ENCODE measurements around the gene MAP1A.
"Not testable (repeated sequence)": the region's sequence is repeated elsewhere in the genome, so short reads cannot be mapped to it uniquely, and the experiment has no call there.

MAP1A gene

DNA sequence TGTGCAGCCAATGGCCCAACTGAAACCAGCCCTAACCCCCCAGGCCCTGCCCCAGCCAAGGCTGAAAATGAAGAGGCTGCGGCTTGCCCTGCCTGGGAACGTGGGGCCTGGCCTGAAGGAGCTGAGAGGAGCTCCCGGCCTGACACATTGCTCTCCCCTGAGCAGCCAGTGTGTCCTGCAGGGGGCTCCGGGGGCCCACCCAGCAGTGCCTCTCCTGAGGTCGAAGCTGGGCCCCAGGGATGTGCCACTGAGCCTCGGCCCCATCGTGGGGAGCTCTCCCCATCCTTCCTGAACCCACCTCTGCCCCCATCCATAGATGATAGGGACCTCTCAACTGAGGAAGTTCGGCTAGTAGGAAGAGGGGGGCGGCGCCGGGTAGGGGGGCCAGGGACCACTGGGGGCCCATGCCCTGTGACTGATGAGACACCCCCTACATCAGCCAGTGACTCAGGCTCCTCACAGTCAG, 11.2 kb downstream of the MAP1A start:
- H3K4me3 ChIP-seq (ENCODE audit: low read depth, low read length), result no peak overlapping the region
- TF ChIP-seq, protein P1, sequence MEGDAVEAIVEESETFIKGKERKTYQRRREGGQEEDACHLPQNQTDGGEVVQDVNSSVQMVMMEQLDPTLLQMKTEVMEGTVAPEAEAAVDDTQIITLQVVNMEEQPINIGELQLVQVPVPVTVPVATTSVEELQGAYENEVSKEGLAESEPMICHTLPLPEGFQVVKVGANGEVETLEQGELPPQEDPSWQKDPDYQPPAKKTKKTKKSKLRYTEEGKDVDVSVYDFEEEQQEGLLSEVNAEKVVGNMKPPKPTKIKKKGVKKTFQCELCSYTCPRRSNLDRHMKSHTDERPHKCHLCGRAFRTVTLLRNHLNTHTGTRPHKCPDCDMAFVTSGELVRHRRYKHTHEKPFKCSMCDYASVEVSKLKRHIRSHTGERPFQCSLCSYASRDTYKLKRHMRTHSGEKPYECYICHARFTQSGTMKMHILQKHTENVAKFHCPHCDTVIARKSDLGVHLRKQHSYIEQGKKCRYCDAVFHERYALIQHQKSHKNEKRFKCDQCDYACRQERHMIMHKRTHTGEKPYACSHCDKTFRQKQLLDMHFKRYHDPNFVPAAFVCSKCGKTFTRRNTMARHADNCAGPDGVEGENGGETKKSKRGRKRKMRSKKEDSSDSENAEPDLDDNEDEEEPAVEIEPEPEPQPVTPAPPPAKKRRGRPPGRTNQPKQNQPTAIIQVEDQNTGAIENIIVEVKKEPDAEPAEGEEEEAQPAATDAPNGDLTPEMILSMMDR (IDR thresholded peaks at IDR 0.05; ENCODE audit: low read depth, low read length), result no peak
- no peak for DNase-seq (ENCODE audit: low read depth)

DNA sequence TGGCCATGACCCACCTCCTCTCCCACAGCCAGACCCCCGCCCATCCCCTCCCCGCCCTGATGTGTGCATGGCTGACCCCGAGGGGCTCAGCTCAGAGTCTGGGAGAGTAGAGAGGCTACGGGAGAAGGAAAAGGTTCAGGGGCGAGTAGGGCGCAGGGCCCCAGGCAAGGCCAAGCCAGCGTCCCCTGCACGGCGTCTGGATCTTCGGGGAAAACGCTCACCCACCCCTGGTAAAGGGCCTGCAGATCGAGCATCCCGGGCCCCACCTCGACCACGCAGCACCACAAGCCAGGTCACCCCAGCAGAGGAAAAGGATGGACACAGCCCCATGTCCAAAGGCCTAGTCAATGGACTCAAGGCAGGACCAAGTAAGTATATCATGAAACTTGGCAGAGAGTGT, 11.7 kb downstream of the MAP1A start:
- H3K4me3 ChIP-seq (ENCODE audit: low read depth, low read length), result no peak overlapping the region
- no peak for DNase-seq (ENCODE audit: low read depth)
- TF ChIP-seq POLR2A (IDR thresholded peaks at IDR 0.05; ENCODE audit: extremely low read depth, insufficient read length) (no peak), MYC (IDR thresholded peaks at IDR 0.05; ENCODE audit: low read depth, low read length) (no peak)
- TF ChIP-seq, protein P2, sequence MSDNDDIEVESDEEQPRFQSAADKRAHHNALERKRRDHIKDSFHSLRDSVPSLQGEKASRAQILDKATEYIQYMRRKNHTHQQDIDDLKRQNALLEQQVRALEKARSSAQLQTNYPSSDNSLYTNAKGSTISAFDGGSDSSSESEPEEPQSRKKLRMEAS (IDR thresholded peaks at IDR 0.05; ENCODE audit: low read depth, low read length), result no peak
- TF ChIP-seq, protein P1 (IDR thresholded peaks at IDR 0.05; ENCODE audit: low read depth, low read length), result no peak

DNA sequence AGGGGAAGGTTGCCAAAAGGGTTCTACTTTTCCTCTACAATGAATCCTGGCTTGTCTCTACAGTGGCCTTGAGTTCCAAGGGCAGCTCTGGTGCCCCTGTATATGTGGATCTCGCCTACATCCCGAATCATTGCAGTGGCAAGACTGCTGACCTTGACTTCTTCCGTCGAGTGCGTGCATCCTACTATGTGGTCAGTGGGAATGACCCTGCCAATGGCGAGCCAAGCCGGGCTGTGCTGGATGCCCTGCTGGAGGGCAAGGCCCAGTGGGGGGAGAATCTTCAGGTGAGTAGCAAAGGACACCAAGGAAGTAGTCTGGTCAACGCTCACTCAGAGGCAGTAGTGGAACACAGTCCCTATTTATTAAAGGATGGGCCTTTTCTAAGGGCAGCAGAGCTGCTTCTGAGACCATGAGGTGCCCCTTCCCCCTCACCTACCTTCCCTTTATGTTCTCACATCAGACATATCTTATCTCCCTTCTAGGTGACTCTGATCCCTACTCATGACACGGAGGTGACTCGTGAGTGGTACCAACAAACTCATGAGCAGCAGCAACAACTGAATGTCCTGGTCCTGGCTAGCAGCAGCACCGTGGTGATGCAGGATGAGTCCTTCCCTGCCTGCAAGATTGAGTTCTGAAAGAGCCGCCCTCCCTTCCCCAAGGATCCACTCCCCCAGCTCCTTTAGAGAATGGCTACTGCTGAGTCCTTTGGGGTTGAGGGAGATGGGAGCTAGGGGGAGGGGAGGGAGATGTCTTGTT, 12.4 kb downstream of the MAP1A start:
- H3K4me3 ChIP-seq (ENCODE audit: low read depth, low read length), result no peak overlapping the region
- no peak for TF ChIP-seq MYC (IDR thresholded peaks at IDR 0.05; ENCODE audit: low read depth, low read length)
- TF ChIP-seq, protein P2 (IDR thresholded peaks at IDR 0.05; ENCODE audit: low read depth, low read length), result no peak
- TF ChIP-seq, protein P1 (IDR thresholded peaks at IDR 0.05; ENCODE audit: low read depth, low read length), result no peak
- no peak for TF ChIP-seq POLR2A (IDR thresholded peaks at IDR 0.05; ENCODE audit: extremely low read depth, insufficient read length)
- DNase-seq (ENCODE audit: low read depth), result no peak

DNA sequence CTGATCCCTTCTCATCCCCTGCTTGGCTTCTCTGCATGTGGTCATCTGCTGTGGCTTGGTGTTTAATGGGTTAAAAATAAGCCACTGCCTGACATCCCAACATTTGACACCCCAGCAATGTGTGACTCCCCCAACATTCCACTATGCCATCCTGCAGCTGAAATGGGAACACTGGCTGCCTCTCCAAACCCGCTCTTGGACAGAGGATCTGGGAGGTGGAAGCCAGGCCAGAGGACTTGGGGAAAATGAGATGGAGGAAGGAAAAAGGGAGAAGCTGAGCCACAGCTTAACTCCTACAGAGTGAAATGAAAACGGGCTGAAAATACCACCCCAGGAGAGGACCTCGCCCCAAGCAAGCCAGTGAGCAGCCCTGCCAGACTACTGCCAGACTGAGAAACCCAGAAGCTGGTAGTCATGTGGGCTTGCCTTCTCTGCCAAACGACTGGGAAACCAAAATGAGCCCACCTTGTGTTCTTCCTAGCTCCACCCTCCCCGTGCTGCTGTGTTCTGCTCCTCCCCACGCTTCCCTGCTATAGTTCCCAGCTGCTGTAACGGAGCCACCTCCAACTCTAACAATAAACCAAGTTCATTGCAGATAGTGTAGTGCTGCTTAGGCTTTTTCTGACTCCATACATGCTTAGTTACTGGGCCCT, 13.7 kb downstream of the MAP1A start:
- H3K4me3 ChIP-seq (ENCODE audit: low read depth, low read length), result no peak overlapping the region
- TF ChIP-seq POLR2A (IDR thresholded peaks at IDR 0.05; ENCODE audit: extremely low read depth, insufficient read length), result no peak
- TF ChIP-seq, protein P2 (IDR thresholded peaks at IDR 0.05; ENCODE audit: low read depth, low read length), result no peak
- TF ChIP-seq, protein P1 (IDR thresholded peaks at IDR 0.05; ENCODE audit: low read depth, low read length), result no peak
- TF ChIP-seq MYC (IDR thresholded peaks at IDR 0.05; ENCODE audit: low read depth, low read length), result no peak
- DNase-seq (ENCODE audit: low read depth), result no peak

DNA sequence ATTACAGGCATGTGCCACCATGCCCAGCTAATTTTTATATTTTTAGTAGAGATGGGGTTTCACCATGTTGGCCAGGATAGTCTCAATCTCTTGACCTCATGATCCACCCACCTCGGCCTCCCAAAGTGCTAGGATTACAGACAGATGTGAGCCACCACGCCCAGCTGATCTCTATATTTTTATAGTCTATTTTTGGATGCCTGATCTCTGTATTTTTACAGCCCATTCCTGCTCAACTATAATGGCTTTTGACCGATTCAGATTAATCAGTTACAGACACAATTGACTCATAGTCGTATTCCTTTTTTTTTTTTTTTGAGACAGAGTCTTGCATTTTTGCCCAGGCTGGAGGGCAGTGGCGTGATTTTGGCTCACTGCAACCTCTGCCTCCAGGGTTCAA, 15.4 kb downstream of the MAP1A start:
- not testable (repeated sequence) for DNase-seq (ENCODE audit: low read depth); H3K4me3 ChIP-seq (ENCODE audit: low read depth, low read length)

DNA sequence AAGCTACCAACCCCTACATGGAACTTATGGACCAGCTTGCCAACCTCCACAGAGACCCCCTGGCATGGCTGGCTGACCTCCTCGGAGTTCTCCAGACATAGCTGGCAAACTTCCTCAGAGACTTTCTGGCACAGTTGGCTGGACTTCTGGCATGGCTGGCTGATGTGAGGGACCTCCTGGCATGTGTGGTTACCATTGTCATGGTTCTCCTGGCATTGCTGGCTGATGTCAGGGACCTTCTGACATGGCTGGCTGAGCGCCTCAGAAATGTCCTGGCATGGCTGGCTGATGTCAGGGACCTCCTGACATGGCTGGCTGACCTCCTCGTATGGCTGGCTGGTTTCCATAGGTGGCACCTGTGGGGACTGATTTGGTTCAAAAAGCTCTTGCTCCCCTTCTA, 17.5 kb downstream of the MAP1A start:
- no peak for DNase-seq (ENCODE audit: low read depth)
- no peak for TF ChIP-seq MYC (IDR thresholded peaks at IDR 0.05; ENCODE audit: low read depth, low read length)
- TF ChIP-seq, protein P1 (IDR thresholded peaks at IDR 0.05; ENCODE audit: low read depth, low read length), result no peak
- no peak for TF ChIP-seq POLR2A (IDR thresholded peaks at IDR 0.05; ENCODE audit: extremely low read depth, insufficient read length)
- TF ChIP-seq, protein P2 (IDR thresholded peaks at IDR 0.05; ENCODE audit: low read depth, low read length), result no peak
- H3K4me3 ChIP-seq (ENCODE audit: low read depth, low read length), result no peak overlapping the region
